Epithelial cell of prostate (primary cell): ENCODE data around the gene RNF126.
A peak's percentile ranks its signal among the peaks of the same experiment; 100 is the strongest.
"Not testable (repeated sequence)": the region's sequence is repeated elsewhere in the genome, so short reads cannot be mapped to it uniquely, and the experiment has no call there.

Experiments used
- DNase-seq: peaks from one replicate; pipeline ENCODE4 v3.0.0-alpha.2; 2011; ENCODE audit warnings: low read depth, low spot score
- H3K27ac ChIP-seq: fragments of 450-650 bp; 2 replicates; pipeline ENCODE4 v1.5.1; 2017; ENCODE audit warnings: mild to moderate bottlenecking

RNF126 gene

DNA sequence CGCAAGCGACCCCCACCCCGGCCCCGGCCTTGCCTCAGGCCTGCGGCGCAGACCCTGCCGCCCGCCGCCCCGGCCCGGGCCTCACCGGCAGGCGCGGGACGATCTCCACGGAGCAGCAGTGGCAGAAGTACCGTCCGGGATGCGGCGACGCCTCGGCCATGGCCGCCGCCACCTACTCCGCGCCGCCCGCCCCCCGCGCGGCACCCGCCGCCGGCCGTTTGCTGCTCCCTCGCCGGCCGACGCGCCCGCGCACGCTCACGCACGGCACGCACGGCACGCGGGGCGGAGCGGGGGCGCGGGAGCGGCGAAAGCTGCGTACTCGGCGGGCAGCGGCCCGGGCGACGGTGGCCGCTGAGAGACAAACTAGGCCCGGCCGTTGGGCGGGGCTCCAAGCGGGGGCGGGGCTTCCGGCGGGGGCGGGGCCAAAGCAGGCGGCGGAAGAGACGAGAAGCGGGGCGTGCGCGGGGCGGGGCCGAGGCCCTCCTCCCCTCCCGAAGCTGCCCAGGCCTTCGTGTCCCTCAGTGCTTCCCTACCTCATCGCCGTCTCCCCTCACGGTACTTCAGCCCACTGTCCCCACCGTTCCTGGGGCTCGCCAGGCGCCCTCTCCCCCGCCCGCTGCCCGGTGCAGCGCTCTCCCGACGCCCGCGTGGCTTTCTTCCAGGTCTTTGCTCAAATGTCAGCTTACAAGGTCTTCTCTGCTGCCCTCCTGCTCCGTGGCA, at the start of gene RNF126:
Gene RNF126 (minus strand): TSS at position 253 of the 720 bp plus-strand sequence. CDS start 93 bp downstream, at position 160.
- no peak for DNase-seq
- H3K27ac ChIP-seq, result peak within 1 kb of the TSS; percentile 86

DNA sequence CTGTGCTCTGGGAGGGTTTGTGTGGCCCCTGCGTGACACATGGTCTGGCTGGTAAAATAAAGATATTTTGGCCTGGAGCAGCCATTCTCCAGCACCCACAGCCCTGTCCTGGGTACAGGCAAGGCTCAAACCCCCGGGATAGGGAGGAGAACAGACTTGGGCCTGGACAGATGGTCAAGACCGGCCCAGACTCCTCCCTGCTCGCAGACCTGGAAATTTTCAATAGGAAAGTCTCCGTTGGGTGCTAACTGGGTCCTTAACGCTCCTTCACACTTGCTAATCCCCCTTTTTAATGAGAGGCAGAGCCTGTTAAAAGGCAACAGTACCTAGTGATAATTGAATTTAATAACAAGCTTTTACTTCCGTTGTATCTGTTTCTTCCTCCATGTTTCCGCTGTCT, 48.2 kb upstream of the RNF126 start:
- no peak overlapping the region for H3K27ac ChIP-seq
- DNase-seq, result no peak

DNA sequence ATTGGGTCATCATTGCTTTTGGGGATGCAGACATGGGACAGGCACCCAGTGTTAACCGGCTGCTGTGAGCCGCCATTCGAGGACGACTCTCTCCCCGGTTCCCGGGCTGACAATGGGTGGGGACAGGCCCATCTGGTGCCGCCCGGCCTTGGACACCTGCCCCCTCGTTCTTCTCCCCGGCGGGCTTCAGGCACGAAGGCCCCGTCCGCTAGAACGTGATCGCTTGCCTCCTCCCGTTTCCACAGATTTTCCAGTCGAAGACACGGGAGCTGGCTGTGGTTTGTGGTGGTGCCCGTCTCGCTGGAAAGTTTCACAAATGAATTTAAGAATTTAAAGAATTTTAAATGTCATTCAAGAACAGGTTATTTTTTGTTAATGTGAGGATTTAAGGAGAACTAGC, 47.8 kb upstream of the RNF126 start:
- no peak overlapping the region for H3K27ac ChIP-seq
- DNase-seq, result no peak

DNA sequence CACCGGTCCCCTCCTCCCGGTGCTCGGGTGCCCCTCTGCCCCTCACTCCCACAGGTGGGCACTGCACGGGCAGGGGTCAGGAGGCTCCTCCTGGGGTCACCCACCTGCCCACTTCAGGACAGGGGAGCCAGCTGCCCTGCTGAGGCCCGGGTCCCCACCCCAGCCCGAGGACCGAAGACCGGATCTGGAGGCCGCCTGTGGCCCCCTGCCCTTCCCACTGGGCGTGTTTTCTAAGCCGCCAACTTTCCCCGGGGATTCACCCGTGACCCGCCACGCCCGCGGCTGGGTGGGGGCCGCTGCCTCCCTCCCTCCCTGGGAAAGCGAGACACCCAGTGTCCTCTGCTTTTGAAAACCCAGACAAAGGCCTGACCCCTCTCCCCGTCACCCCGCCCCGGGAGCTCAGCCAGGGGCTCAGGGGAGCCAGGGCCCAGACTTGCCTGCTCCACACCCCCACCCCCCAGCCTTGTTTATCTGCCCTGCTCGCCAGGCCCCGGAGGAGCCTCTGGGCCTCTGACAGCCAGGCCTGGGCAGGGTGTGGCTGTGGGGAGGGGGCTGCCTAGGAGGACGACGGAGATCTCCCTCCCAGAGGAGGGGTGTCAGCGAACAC, 47.1 kb upstream of the RNF126 start:
- DNase-seq, result no peak
- no peak overlapping the region for H3K27ac ChIP-seq

DNA sequence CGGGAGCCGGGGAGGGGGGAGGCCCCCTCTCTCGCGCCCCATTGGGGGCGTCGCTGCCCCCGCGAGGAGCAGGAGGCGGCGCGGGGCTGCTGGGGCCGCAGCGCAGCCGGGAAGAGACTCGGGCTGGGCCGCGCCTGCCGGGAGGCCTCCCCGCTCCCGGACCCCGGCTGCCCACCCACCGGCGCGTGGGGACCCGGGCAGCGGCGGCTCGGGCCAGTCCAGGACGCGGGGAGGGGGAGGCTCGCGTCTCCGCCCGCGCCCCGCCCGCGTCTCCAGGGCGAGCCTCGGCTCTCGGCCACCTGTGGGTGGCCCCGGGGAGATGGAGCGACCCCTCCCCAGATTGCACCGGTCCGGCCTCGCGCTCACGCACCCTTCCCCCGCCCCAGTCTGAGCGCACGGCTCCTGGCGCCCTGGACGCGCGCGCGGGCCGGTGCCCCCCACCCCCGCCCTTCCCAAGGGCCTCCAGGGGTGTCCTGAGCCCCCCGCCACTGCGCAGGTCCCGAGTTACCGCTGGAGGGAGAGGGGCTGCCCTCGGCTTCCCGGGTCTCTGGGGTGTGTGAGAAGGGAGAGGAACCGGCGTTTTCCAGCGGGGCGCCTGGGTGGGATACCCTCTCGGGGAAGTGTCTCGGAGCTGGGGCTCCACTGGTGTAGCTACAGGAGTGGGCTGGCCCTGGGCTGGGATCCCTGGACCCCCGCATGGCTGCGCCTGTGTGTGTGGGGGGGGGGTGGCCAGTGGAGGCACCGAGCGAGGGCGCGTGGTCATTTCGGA, 46.4 kb upstream of the RNF126 start:
- no peak for DNase-seq
- no peak overlapping the region for H3K27ac ChIP-seq

DNA sequence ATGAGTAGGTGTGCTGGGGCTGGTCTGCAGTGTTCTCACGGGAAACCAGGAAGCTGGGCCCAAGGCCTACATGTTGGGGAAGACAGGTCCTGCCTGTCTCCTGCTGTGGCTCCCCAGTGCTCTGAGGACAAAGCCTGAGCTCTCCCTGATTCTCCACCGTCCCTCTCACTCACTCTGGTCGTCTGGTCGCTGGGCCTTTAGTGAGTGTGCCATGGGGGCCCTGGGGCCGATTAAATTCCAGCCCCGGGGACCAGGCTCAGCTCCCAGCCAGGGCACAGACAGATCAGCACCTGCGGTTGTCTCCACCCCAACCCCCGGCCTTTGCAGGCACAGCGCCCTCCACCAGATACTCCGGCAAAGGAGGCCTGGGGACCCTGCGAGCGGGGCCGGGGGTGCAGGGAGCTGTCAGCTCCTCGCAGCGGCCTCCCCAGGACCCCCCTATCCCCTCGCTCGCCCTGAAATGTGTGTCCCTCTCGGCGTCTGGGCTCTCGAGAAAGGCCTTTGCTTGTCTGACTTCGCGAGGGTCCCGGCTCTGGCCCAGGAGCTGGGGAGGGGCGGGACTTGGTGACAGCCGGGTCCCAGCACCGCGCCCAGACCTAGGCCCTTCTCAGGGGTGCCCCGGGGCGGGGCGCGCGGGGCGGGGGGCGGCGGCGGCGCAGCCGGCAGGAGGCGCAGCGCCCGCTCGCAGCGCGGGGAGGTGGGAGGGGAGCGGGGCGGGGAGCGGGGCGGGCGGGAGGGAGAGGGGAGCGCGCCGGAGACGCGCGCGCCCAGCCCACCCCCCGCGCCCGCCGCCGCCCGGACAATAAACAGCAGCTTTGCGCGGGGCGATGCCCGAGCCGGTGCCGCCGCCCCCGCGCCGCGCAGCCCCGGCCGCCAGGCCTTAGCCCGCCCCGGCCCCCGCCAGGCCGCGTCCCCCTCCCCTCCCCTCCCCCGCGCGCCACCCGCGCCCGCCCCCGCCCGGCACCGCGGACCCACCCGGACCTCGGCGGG, 45.4 kb upstream of the RNF126 start, which contains the start of gene PALM:
Gene PALM (plus strand): TSS at position 782 of the 990 bp plus-strand sequence. CDS start 212 bp downstream, outside the sequence.
- H3K27ac ChIP-seq, result no peak within 1 kb of the TSS
- DNase-seq, result no peak

DNA sequence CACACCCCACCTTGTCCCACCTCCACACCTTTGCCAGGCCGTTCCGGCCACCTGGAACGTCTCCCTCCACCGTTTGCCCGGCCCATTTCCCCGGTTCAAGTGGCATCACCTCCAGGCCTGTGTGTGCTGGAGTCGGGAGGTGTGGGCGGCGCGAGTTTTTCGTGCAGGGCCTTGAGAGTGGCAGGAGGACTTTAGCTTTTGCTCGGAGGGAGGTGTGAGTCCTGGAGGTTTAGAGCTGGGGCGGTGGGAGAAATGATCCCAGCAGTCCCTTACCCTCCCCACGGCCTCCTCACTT, 41.4 kb upstream of the RNF126 start:
- H3K27ac ChIP-seq, result no peak overlapping the region
- DNase-seq, result no peak

DNA sequence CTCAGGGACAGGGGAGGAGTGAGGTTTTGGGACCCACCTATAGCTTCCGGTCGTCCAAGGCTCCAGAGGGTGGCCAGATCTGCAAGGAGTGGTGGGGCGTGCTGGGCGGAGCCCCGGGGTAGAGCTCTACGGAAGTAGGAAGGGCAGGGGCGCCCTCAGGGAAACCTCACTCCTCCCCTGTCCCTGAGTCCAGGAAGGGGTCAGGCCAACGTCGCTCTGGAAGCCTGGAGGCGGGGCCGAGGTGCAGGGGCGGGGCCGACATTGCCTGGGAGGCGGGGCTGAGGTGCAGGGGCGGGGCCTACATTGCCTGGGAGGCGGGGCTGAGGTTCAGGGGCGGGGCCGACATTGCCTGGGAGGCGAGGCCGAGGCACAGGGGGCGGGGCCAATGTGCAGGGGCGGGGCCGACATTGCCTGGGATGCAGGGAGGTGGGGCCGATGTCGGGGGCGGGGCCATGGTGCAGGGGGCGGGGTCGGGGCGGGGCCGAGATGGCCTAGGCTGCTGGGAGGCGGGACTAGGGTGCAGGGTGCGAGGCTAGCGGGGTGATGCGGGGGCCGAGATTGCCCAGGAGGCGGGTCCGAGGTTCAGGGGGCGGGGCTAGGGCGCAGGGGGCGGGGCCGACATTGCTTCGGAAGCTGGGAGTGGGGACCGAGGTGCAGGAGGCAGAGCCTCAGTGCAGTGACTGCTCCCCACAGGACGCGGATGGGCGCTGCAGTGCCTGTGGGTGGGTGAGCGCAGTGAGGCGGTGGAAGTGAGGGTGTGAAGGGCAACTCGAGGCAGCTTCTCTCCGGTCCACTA, 40.8 kb upstream of the RNF126 start:
- H3K27ac ChIP-seq, result no peak overlapping the region
- no peak for DNase-seq

DNA sequence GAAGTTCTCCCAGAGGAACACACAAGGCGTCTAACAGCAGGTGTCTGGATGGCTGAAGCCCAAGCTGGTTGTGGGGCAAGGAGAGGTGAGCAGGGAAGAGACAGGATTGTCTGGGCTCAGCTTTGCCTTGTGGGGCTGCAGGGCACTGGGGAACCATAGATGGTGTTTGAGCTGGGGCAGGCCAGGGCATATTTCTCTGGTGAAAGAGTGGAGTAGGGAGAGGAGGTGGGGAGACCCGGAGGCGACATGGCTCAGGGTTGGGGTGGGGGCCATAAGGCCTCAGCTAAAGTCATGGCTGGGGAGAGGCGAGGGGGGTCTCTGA, 40.3 kb upstream of the RNF126 start:
- no peak for DNase-seq
- H3K27ac ChIP-seq, result no peak overlapping the region

DNA sequence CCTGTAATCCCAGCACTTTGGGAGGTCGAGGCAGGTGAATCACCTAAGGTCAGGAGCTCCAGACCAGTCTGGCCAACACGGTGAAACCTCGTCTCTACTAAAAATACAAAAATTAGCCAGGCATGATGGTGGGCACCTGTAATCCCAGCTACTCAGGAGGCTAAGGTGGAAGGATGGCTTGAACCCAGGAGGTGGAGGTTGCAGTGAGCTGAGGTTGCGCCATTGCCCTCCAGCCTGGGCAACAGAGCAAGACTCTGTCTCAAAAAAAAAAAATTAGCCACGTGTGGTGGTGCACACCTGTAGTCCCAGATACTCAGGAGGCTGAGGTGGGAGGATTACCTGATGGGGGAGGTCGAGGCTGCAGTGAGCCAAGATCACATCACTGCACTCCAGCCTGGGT, 39.8 kb upstream of the RNF126 start:
- not testable (repeated sequence) for H3K27ac ChIP-seq, DNase-seq

DNA sequence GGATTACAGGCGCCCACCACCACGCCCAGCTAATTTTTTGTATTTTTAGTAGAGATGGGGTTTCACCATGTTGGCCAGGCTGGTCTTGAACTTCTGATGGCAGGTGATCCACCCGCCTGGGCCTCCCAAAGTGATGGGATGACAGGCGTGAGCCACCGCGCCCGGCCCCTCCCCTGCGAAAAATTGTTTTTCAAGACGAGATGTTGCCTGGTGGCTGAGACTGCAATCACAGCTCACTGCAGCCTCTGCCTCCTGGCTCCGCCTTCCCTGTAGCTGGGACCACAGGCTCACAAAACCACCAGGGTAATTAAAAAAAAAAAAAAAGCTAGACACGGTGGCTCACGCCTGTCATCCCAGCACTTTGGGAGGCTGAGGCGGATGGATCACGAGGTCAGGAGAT, 36.9 kb upstream of the RNF126 start:
- DNase-seq, H3K27ac ChIP-seq: not testable (repeated sequence)

DNA sequence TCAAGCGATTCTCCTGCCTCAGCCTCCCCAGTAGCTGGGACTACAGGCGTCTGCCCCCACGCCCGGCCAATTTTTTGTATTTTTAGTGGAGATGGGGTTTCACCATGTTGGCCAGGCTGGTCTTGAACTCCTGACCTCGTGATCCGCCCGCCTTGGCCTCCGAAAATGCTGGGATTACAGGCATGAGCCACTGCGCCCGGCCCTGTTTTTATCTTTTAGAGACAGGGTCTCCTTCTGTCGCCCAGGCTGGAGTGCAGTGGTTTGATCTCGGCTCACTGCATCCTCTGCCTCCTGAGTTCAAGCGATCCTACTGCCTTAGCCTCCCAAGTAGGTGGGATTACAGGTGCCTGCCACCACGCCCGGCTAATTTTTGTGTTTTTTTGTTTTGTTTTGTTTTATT, 35.5 kb upstream of the RNF126 start:
- H3K27ac ChIP-seq, DNase-seq: not testable (repeated sequence)

DNA sequence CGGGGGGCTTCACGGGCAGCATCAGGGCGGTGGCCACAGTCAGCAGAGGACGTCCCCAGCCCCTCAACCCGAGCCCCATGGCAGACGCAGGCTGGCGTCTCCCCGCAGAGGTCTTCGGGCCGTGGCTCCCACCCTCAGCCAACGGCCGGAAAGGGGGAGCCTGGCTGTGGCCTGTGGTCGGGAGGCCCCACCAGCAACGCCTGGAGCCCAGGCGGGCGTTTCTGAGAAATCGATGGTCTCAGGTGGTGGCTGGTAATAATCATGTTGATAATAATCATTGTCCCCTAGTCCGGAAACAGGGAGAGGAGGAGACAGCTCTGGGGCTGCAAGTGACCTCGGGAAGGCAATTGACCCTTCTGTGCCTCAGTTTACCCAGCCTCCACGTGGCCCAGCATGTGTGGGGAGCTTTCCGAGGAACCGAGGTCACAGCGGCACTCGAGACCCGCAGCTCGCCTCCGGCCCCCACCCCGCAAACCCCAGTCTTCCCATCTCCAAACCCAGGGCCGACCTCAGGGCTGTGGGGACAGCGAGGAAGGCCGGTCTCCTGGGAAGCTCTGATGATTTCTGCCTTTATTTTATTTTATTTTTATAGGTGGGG, 32.4 kb upstream of the RNF126 start, which contains the start of gene PRSS57:
Gene PRSS57 (minus strand): TSS at position 101 of the 598 bp plus-strand sequence. CDS start 22 bp downstream, at position 79.
- DNase-seq, result no peak
- no peak within 1 kb of the TSS for H3K27ac ChIP-seq

DNA sequence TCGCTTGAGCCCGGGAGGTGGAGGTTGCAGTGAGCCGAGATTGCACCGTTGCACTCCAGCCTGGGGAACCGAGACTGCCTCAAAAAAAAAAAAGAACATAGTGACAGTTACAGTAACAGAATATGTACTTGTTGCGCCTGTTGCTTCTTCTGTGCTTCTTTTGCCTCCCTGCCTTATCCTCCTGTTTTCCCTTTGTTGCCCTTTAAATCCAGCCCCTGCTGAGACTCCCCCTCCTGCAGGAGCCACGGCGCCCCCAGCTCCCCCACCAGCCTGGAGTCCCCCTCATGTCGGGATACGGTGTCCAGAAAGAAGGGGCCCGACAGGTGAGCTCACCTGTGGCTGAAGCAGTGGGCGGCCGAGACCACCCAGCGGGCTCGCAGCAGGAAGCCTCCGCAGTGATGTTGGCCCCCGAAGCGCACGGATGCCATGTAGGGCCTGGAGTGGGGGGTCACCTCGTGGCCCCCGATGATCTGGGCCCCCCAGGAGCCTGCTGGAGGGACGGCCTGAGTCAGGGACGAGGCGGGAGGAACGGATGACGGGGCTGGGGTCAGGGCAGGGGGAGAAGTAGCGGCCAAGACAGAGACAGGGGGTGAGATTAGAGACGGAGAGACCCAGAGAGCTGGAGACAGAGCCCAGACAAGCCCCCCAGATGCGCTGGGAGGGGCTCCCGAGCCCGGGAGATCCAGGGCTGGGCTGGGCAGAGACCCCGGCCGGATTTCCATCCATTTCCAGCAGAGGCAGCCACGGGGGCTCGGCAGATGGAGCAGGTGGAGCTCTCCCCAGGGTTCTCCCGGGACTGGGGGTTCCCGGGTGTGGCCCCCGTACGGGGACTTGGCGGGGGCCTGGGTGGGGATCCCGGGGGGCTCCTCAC, 31.7 kb upstream of the RNF126 start:
- no peak for DNase-seq
- H3K27ac ChIP-seq, result no peak overlapping the region

DNA sequence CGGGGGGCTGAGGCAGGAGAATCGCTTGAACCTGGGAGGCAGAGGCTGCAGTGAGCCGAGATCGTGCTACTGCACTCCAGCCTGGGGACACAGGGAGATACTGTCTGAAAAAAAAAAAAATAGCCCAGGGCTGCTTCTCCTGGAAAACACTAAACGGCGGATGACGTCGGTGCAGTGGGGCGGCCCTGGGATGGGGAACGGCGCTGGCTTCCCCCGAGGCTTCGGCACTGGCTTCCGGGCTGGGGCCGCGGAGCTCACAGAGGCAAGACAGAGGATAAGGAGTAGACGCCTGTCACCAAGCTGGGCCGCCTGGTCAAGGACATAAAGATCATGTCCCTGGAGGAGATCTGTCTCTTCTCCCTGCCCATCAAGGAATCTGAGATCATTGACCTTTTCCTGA, 27.2 kb upstream of the RNF126 start:
- DNase-seq, result no peak
- no peak overlapping the region for H3K27ac ChIP-seq

DNA sequence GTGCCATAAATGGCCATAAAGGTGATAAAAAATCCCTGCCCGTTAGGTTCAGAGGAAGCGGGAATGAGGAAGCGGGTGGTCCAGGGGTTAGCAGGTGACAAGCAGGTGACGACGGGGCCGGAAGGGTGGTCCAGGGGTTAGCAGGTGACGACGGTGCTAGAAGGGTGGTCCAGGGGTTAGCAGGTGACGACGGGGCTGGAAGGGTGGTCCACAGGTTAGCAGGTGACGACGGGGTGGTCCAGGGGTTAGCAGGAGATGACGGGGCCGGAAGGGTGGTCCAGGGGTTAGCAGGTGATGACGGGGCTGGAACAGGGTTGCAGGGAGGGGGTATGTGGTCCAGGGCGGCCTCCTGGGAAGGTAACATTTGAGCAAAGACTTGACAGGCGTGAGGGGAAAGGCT, 26.0 kb upstream of the RNF126 start:
- no peak for DNase-seq
- no peak overlapping the region for H3K27ac ChIP-seq

DNA sequence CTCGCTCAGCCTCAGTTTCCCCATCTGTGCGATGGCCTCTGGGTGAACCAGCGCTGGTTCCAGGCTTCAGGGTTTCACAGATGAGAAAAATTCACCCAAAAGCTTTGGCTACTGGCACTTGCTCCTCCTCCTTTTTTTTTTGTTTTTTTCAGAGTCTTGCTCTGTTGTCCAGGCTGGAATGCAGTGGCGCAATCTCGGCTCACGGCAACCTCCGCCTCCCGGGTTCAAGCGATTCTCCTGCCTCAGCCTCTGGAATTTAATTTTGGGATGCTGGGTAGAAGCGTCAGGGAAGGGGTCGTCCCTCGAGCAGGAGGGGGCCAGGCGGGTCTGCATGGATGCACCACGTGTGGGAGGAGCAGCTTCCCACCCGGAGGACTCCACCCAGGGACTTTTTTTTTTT, 25.2 kb upstream of the RNF126 start:
- DNase-seq, result no peak
- H3K27ac ChIP-seq, result no peak overlapping the region

DNA sequence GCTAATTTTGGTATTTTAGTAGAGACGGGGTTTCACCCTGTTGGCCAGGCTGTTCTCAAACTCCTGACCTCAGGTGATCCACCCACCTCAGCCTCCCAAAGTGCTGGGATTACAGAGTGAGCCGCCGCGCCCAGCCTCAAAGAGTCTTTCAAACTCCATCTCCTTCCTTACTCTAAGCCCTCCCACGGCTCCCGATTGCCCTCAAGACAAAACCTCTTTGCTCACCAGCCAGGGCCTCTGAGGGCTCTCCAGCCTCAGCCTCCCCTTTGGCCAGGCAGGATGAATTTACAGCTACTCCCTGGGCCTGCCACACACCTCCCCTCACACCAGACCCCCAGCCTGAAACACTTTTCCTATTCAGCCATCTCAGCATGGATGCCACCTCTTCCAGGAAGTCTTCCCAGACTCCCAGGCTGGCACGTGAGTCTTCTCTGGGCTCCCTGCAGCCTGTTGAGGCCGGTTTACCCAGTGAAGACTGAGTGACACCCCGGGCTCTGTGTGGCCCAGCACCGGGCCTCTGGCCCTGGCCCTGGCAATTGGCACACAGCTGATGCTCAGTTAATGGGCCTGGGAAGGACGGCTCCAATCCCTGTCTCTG, 24.7 kb upstream of the RNF126 start:
- DNase-seq, result no peak
- H3K27ac ChIP-seq, result no peak overlapping the region
